ENCODE measurements around the gene EXD2.
A peak's percentile ranks its signal among the peaks of the same experiment; 100 is the strongest.

Gene EXD2

GRCh38 chr14:69260190-69260860, 69.0 kb downstream of the EXD2 start:
- H3K27ac Mint-ChIP-seq: no peak overlapping the region
- peaks cover 3% of the 10 kb centered on the region for H3K36me3 Mint-ChIP-seq
- no peaks in the 10 kb centered on the region for H3K9me3 Mint-ChIP-seq
- peaks cover 34% of the 10 kb centered on the region for H3K27me3 Mint-ChIP-seq
- peaks cover 9% of the 10 kb centered on the region for H3K4me1 Mint-ChIP-seq
- no peak overlapping the region for H3K4me3 Mint-ChIP-seq

GRCh38 chr14:69260861-69261564, 69.7 kb downstream of the EXD2 start:
- Mint-ChIP-seq H3K27me3 (peaks cover 33% of the 10 kb centered on the region), H3K4me1 (peaks cover 9% of the 10 kb centered on the region), H3K36me3 (peaks cover 3% of the 10 kb centered on the region), H3K27ac (no peak overlapping the region), H3K9me3 (no peaks in the 10 kb centered on the region), H3K4me3 (peak overlapping the region; percentile 51)

- peaks cover 33% of the 10 kb centered on the region for H3K27me3 Mint-ChIP-seq
- H3K4me3 Mint-ChIP-seq: peak overlapping the region; percentile 51
These were observed 70.5 kb downstream of the EXD2 start for GRCh38 chr14:69261761-69262331.

GRCh38 chr14:69262516-69262915, 71.2 kb downstream of the EXD2 start:
- Mint-ChIP-seq H3K27me3 (peaks cover 35% of the 10 kb centered on the region), H3K27ac (no peak overlapping the region), H3K4me3 (no peak overlapping the region), H3K9me3 (no peaks in the 10 kb centered on the region), H3K4me1 (peaks cover 9% of the 10 kb centered on the region), H3K36me3 (peaks cover 3% of the 10 kb centered on the region)

More at GRCh38 chr14:69261761-69262331, 70.5 kb downstream of the EXD2 start:
- no peaks in the 10 kb centered on the region for H3K9me3 Mint-ChIP-seq
- peaks cover 3% of the 10 kb centered on the region for H3K36me3 Mint-ChIP-seq
- no peak overlapping the region for H3K27ac Mint-ChIP-seq
- peaks cover 9% of the 10 kb centered on the region for H3K4me1 Mint-ChIP-seq

GRCh38 chr14:69263364-69263763, 72.1 kb downstream of the EXD2 start:
- peaks cover 9% of the 10 kb centered on the region for H3K4me1 Mint-ChIP-seq
- no peak overlapping the region for H3K4me3 Mint-ChIP-seq
- H3K36me3 Mint-ChIP-seq: peaks cover 3% of the 10 kb centered on the region
- peaks cover 29% of the 10 kb centered on the region for H3K27me3 Mint-ChIP-seq
- H3K27ac Mint-ChIP-seq: no peak overlapping the region
- H3K9me3 Mint-ChIP-seq: no peaks in the 10 kb centered on the region

GRCh38 chr14:69263771-69264170, 72.5 kb downstream of the EXD2 start:
- Mint-ChIP-seq H3K27me3 (peaks cover 26% of the 10 kb centered on the region), H3K4me3 (no peak overlapping the region), H3K36me3 (peaks cover 3% of the 10 kb centered on the region), H3K4me1 (peaks cover 9% of the 10 kb centered on the region), H3K9me3 (no peaks in the 10 kb centered on the region), H3K27ac (no peak overlapping the region)

- H3K4me1 Mint-ChIP-seq: no peaks in the 10 kb centered on the region
- no peak overlapping the region for H3K4me3 Mint-ChIP-seq
- no peaks in the 10 kb centered on the region for H3K36me3 Mint-ChIP-seq
- H3K27ac Mint-ChIP-seq: no peak overlapping the region
- no peaks in the 10 kb centered on the region for H3K9me3 Mint-ChIP-seq
- H3K27me3 Mint-ChIP-seq: peaks cover 16% of the 10 kb centered on the region
These were observed 75.5 kb downstream of the EXD2 start for GRCh38 chr14:69266572-69267345.

- Mint-ChIP-seq H3K4me1 (no peaks in the 10 kb centered on the region), H3K27ac (no peak overlapping the region), H3K36me3 (no peaks in the 10 kb centered on the region), H3K9me3 (no peaks in the 10 kb centered on the region), H3K27me3 (peaks cover 10% of the 10 kb centered on the region), H3K4me3 (no peak overlapping the region)
These were observed 76.2 kb downstream of the EXD2 start for GRCh38 chr14:69267492-69267891.

- Mint-ChIP-seq H3K36me3 (no peaks in the 10 kb centered on the region), H3K27me3 (peaks cover 8% of the 10 kb centered on the region), H3K4me3 (no peak overlapping the region), H3K4me1 (no peaks in the 10 kb centered on the region), H3K27ac (no peak overlapping the region), H3K9me3 (no peaks in the 10 kb centered on the region)
These were observed 76.9 kb downstream of the EXD2 start for GRCh38 chr14:69268223-69268622.

GRCh38 chr14:69268763-69269162, 77.5 kb downstream of the EXD2 start:
- Mint-ChIP-seq H3K27me3 (peaks cover 8% of the 10 kb centered on the region), H3K36me3 (no peaks in the 10 kb centered on the region), H3K27ac (no peak overlapping the region), H3K9me3 (no peaks in the 10 kb centered on the region), H3K4me3 (no peak overlapping the region), H3K4me1 (no peaks in the 10 kb centered on the region)

- Mint-ChIP-seq H3K36me3 (no peaks in the 10 kb centered on the region), H3K4me1 (no peaks in the 10 kb centered on the region), H3K9me3 (no peaks in the 10 kb centered on the region)
These were observed 78.1 kb downstream of the EXD2 start for GRCh38 chr14:69269381-69269780.

GRCh38 chr14:69270097-69270496, 78.8 kb downstream of the EXD2 start:
- no peaks in the 10 kb centered on the region for H3K4me1 Mint-ChIP-seq
- no peak overlapping the region for H3K4me3 Mint-ChIP-seq
- H3K9me3 Mint-ChIP-seq: no peaks in the 10 kb centered on the region
- H3K27ac Mint-ChIP-seq: no peak overlapping the region
- H3K36me3 Mint-ChIP-seq: no peaks in the 10 kb centered on the region
- peaks cover 6% of the 10 kb centered on the region for H3K27me3 Mint-ChIP-seq

More at GRCh38 chr14:69269381-69269780, 78.1 kb downstream of the EXD2 start:
- H3K27me3 Mint-ChIP-seq: peaks cover 6% of the 10 kb centered on the region
- no peak overlapping the region for H3K4me3 Mint-ChIP-seq
- no peak overlapping the region for H3K27ac Mint-ChIP-seq

GRCh38 chr14:69270795-69271708, 79.8 kb downstream of the EXD2 start:
- Mint-ChIP-seq H3K4me3 (no peak overlapping the region), H3K27ac (no peak overlapping the region), H3K27me3 (peaks cover 4% of the 10 kb centered on the region), H3K4me1 (no peaks in the 10 kb centered on the region), H3K36me3 (no peaks in the 10 kb centered on the region), H3K9me3 (no peaks in the 10 kb centered on the region)

- no peak overlapping the region for H3K4me3 Mint-ChIP-seq
- peaks cover 2% of the 10 kb centered on the region for H3K27me3 Mint-ChIP-seq
- H3K9me3 Mint-ChIP-seq: no peaks in the 10 kb centered on the region
- H3K4me1 Mint-ChIP-seq: no peaks in the 10 kb centered on the region
- no peak overlapping the region for H3K27ac Mint-ChIP-seq
- H3K36me3 Mint-ChIP-seq: no peaks in the 10 kb centered on the region
These were observed 83.0 kb downstream of the EXD2 start for GRCh38 chr14:69274321-69274720.

- Mint-ChIP-seq H3K27ac (no peak overlapping the region), H3K9me3 (no peaks in the 10 kb centered on the region), H3K27me3 (peaks cover 5% of the 10 kb centered on the region), H3K4me3 (no peak overlapping the region), H3K36me3 (no peaks in the 10 kb centered on the region), H3K4me1 (no peaks in the 10 kb centered on the region)
These were observed 84.0 kb downstream of the EXD2 start for GRCh38 chr14:69275331-69275730.
